Neural progenitor cell (in vitro differentiated cells): ENCODE data around the gene CADM1.

Experiments
- CTCF ChIP-seq: fragments of 200-600 bp; sonication (generic); IDR thresholded peaks from 2 replicates; pipeline ENCODE4 v1.5.1; 2017; ENCODE audit warnings: antibody characterized with exemption, mild to moderate bottlenecking
- EZH2 ChIP-seq: fragments of 200-600 bp; sonication (generic); IDR thresholded peaks from 2 replicates; pipeline ENCODE4 v1.6.1; 2017; ENCODE audit warnings: antibody characterized with exemption, mild to moderate bottlenecking, moderate library complexity
- EZH2phosphoT487 ChIP-seq: fragments of 200-600 bp; sonication (generic); IDR thresholded peaks from 2 replicates; pipeline ENCODE4 v1.6.1; 2017; ENCODE audit warnings: antibody characterized with exemption

- TF ChIP-seq CTCF (no peak), EZH2 (no peak), EZH2phosphoT487 (no peak)
Observed at GRCh38 chr11:115463606-115464005, 40.6 kb downstream of the CADM1 start.
